Heart right ventricle (tissue), 16 donors: ENCODE results near the gene ELMO1. TPM values are rescaled to one million over a fixed set of nuclear protein-coding genes. Genes with fewer than 3 reads are reported as not detected.
A peak's percentile ranks its signal among the peaks of the same experiment; 100 is the strongest.

Experiments used
- ATAC-seq, 8 donors: fragments of 200-7000 bp; cut with Tn5 transposase; one replicate each; pipeline ENCODE4 v1.9.1; 2020; ENCODE audit warnings: mild to moderate bottlenecking in 8 of 8, moderate library complexity in 8 of 8, moderate number of reproducible peaks in 1 of 8
- DNase-seq, 2 donors: peaks; one replicate each; pipeline ENCODE4 v3.0.0-alpha.2; 2020
- H3K27ac ChIP-seq, 10 donors: fragments of 200-600 bp; sonication (generic) in 2 of 10; one replicate each; pipeline versions ENCODE4 v1.5.0 to v1.8.0; 2020 to 2022; ENCODE audit warnings: mild to moderate bottlenecking in 3 of 10
- H3K27me3 ChIP-seq, 7 donors: fragments of 200-600 bp; one replicate each; pipeline ENCODE4 v1.8.0; 2021 to 2022; ENCODE audit warnings: mild to moderate bottlenecking in 2 of 7
- H3K36me3 ChIP-seq, 9 donors: fragments of 200-600 bp; sonication (generic) in 1 of 9; one replicate each; pipeline versions ENCODE4 v1.5.0 to v1.8.0; 2020 to 2022; ENCODE audit warnings: mild to moderate bottlenecking in 2 of 9
- H3K4me1 ChIP-seq, 9 donors: fragments of 200-600 bp; sonication (generic) in 1 of 9; one replicate each; pipeline versions ENCODE4 v1.5.0 to v1.8.0; 2020 to 2022; ENCODE audit warnings: mild to moderate bottlenecking in 4 of 9
- H3K4me3 ChIP-seq, 10 donors: fragments of 200-600 bp; sonication (generic) in 2 of 10; one replicate each; pipeline versions ENCODE4 v1.5.0 to v1.8.0; 2020 to 2022; ENCODE audit warnings: mild to moderate bottlenecking in 7 of 10, moderate library complexity in 2 of 10
- H3K9me3 ChIP-seq, 11 donors: fragments of 200-600 bp in 10 of 11; sonication (generic) in 2 of 11; one replicate each; pipeline versions ENCODE4 v1.5.0 to v1.8.0; 2013 to 2022; ENCODE audit warnings: mild to moderate bottlenecking in 2 of 11, control low read depth in 1 of 11, moderate library complexity in 1 of 11
- CTCF ChIP-seq, 9 donors: fragments of 200-600 bp; sonication (generic) in 2 of 9; IDR thresholded peaks; one replicate each; pipeline versions ENCODE4 v1.5.0 to v1.8.0; 2021 to 2022; ENCODE audit warnings: antibody characterized with exemption in 9 of 9, mild to moderate bottlenecking in 5 of 9, moderate library complexity in 1 of 9
- WGBS, 2 donors: extraction: QIAGEN DNeasy Blood & Tissue Kit; methylation state at CpG; one replicate each; pipeline ENCODE4 v1.1.7; 2013; ENCODE audit warnings: inconsistent platforms in 1 of 2; 5-methylcytosine and 5-hydroxymethylcytosine counted together
- intact Hi-C, 10 donors: fragments of 100-400 bp; cut with DNase I; formaldehyde crosslinking; loops; one replicate each; pipeline versions ENCODE4 v1.11.1 to v1.14.2; 2022
- polyA plus RNA-seq, 2 donors: library from polyadenylated mRNA; stranded (reverse); fragments of 200-250 nt; gene quantifications; one replicate each; pipeline ENCODE4 v1.2.3, GENCODE V29; 2013
- total RNA-seq, 10 donors: library from RNA; stranded (reverse); fragmentation: NEBNext Ultra II Directional in 3 of 10; extraction: Animal tissue kit (Norgen Biotek cat#: 25700) in 3 of 10; gene quantifications; one replicate each; pipeline versions ENCODE4 v1.2.1 to v1.2.4, GENCODE V29; 2021 to 2023
- donor health status: Arrhythmogenic right ventricular cardiomyopathy.
- donor health status: ischemic (EF 13 %, LVEDD 7.1; RV severe dilation, severe dysfunction).
- donor health status: healthy with polysubstance abuse.
- donor health status: DM: no; HTN: yes; CAD: no.
- donor health status: DM: no; HTN: no; CAD: no.
- donor health status: ischemic (EF 25% LVEDD 6.9; RV normal size, moderate dysfunction).
- donor health status: ischemic (EF 25% LVEDD 5.7; RV mildly dilated, moderate dysfunction).
- donor health status: healthy.
- donor health status: DM: yes; HTN: yes; CAD: no.
- donor health status: Ischemic cardiomyopathy.
- donor health status: ischemic (EF 35%, LVEDD 5.7; RV mildly dilated, moderate dysfunction).
- donor health status: nonischemic (EF 11% LVEDD 7.7; RV severe dilation, severe dysfunction).
- donor health status: DM: yes; HTN: yes; CAD: no.
- donor health status: PGD.
- donor health status: ischemic (EF 29% LVEDD 5.4; RV normal size, mild dysfunction).
- donor health status: nonischemic (EF 23%, LVEDD 6.1; RV moderate dilation, normal function).

Gene ELMO1
- total and polyA plus RNA-seq, 12 donors: 8.5 to 18.0 (median 13.9) TPM

GRCh38 chr7:37065779-37066271 is 382.8 kb downstream of the ELMO1 start:
- Histone ChIP-seq H3K4me3 (no peak overlapping the region), H3K4me1 (no peaks in the 10 kb centered on the region), H3K9me3 (no peaks in the 10 kb centered on the region), H3K27ac (no peak overlapping the region), H3K36me3 (peaks cover 0 to 4% (median 0%) of the 10 kb centered on the region in 9 donors), H3K27me3 (no peaks in the 10 kb centered on the region)
- intact Hi-C loops: no loop called here
- DNase-seq (no peak), ATAC-seq (peak in 2 of 8 donors; percentile 37 to 39)
- no peak for TF ChIP-seq CTCF (IDR thresholded peaks at IDR 0.05)
- 82 to 88% methylated on average over 5 of the region's 5 CpGs for WGBS, 2 donors

DNA sequence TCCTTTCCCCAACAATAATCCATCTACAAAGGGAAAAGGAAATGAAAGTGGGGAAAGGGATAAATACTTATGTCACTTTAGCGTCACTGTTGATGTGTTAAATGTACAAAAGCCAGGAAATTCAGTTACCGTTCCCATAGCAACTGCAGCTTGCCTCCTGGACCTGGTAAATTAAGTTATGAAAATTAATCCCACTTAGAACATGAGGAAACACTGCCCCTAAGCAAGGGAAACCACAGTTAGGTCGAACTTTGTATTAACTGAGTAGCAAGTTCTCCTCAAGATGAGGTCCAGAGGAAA is 386.2 kb downstream of the ELMO1 start:
- Histone ChIP-seq H3K36me3 (no peaks in the 10 kb centered on the region), H3K9me3 (no peaks in the 10 kb centered on the region), H3K4me1 (peaks cover 0 to 4% (median 0%) of the 10 kb centered on the region in 9 donors), H3K27ac (no peak overlapping the region), H3K27me3 (no peaks in the 10 kb centered on the region), H3K4me3 (no peak overlapping the region)
- no peak for TF ChIP-seq CTCF (IDR thresholded peaks at IDR 0.05)
- WGBS, 2 donors: 70 to 72% methylated on average over 3 of the region's 3 CpGs
- DNase-seq: no peak
- intact Hi-C loops: no loop called here
- ATAC-seq: no peak

DNA sequence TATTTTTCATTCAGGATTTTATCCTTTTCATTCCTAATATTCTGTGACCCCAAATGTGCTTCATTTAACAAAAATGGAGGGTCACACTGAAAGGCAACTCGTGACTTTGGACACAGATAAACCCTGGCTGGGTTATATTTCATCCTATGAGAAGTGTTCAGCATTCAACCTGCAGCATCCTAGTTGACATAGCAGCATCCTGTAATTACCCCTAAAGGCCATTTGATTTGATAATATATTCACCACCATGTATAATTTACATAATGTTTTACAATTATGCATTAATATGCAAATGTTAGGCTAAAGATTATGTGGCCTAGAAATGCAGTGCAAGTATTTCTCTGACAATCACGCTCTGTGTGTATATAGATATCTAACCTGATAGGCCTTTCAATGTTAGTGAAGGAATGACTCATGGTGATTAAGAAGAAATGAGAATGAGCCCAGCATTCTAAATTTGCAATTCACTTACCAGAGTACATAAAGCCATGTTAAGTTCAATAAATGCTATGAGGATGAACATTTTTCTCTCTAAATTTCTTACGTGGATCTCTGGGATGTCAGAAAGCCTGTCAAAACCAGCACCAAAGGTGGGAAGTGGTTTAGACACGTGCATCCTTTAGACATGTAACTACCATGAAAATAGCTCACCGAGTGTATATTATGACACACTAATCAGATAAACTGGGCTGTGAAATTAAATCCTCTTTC is 386.7 kb downstream of the ELMO1 start:
- intact Hi-C loops: no loop called here
- ATAC-seq: no peak
- no peak for TF ChIP-seq CTCF (IDR thresholded peaks at IDR 0.05)

GRCh38 chr7:37056234-37056912 is 392.3 kb downstream of the ELMO1 start:
- Histone ChIP-seq H3K4me3 (no peak overlapping the region), H3K4me1 (peaks cover 0 to 4% (median 0%) of the 10 kb centered on the region in 9 donors), H3K9me3 (no peaks in the 10 kb centered on the region), H3K36me3 (peaks cover 0 to 6% (median 0%) of the 10 kb centered on the region in 9 donors), H3K27ac (no peak overlapping the region), H3K27me3 (no peaks in the 10 kb centered on the region)
- 70 to 75% methylated on average over 4 of the region's 4 CpGs for WGBS, 2 donors
- no peak for DNase-seq
- no peak for TF ChIP-seq CTCF (IDR thresholded peaks at IDR 0.05)
- intact Hi-C loops: no loop called here
- ATAC-seq: no peak

More for the DNA sequence above, 386.7 kb downstream of the ELMO1 start:
- no peaks in the 10 kb centered on the region for H3K27me3 ChIP-seq
- no peaks in the 10 kb centered on the region for H3K36me3 ChIP-seq
- WGBS, 2 donors: 80 to 86% methylated on average over 5 of the region's 5 CpGs
- DNase-seq: no peak
- H3K4me3 ChIP-seq: no peak overlapping the region
- H3K9me3 ChIP-seq: no peaks in the 10 kb centered on the region
- no peak overlapping the region for H3K27ac ChIP-seq
- peaks cover 0 to 4% (median 0%) of the 10 kb centered on the region in 9 donors for H3K4me1 ChIP-seq
